CD4-positive, alpha-beta T cell treated with Interleukin-6 at 100 ng/mL for 8 hours (primary cell): Measurements from ENCODE around the gene ZBED4.
"Not testable (repeated sequence)": the region's sequence is repeated elsewhere in the genome, so short reads cannot be mapped to it uniquely, and the experiment has no call there.

ENCODE experiments used
- DNase-seq: peaks from one replicate; pipeline ENCODE4 v3.0.0-alpha.2; 2020; ENCODE audit warnings: mixed read lengths, low spot score

The ZBED4 gene

GRCh38 chr22:49852568-49852897 is 1.1 kb upstream of the ZBED4 start:
- DNase-seq, result not testable (repeated sequence)

- DNase-seq, result no peak
Measured at GRCh38 chr22:49853981-49854831, 562 bp downstream of the ZBED4 start.

DNA sequence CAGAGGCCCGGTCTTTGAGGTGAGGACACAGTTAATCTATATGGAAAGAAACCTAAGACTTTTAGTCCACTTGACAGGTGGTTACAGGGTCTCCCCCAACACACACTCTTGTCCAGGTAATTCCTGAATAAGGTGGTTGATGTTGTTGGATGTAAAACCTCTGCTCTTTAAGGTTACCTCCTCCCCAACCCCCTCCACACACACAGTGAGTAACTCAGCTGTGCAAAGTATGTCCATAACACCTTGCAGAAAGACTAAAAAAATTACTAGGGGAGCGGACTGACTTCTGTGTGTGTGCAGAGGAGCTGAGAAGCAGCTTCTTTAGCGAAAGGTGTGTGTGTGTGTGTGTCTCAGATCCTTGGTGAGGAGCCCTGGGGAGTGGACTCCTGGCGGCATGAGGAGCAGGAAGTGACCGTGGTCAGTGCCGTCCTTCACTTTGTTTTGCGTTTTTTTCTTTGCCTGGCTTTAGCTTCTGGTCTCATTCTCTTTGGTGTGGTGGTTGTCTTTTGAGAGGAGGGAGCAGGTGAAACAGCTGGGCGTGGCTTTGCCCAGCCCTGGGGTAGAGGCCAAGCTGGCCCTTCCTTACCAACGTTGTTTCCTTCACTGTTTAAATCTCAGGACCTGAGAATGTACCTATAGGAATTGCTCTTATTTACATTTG is 1.7 kb downstream of the ZBED4 start:
- DNase-seq, result no peak

DNA sequence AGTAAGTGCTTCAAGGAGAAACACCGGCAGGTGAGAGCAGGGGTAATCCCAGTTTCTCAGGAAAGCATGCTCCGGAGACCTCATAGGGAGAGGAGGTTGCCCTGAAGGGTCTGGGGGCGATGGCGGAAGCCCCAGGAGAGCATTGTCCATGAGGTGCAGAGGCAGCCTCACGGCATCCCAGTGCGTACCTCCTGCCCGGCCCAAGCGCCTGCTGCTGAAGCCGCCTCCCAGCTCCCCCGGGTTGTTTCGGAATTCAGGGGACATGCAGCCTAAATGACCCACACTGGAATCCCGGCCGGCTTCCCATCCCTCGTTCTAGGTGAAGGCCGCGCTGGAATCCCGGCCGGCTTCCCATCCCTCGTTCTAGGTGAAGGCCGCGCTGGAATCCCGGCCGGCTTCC is 2.7 kb downstream of the ZBED4 start:
- DNase-seq, result no peak

- no peak for DNase-seq
Measured at GRCh38 chr22:49856766-49857618, 3.3 kb downstream of the ZBED4 start.

GRCh38 chr22:49858827-49859226 is 5.2 kb downstream of the ZBED4 start:
- DNase-seq, result no peak

DNA sequence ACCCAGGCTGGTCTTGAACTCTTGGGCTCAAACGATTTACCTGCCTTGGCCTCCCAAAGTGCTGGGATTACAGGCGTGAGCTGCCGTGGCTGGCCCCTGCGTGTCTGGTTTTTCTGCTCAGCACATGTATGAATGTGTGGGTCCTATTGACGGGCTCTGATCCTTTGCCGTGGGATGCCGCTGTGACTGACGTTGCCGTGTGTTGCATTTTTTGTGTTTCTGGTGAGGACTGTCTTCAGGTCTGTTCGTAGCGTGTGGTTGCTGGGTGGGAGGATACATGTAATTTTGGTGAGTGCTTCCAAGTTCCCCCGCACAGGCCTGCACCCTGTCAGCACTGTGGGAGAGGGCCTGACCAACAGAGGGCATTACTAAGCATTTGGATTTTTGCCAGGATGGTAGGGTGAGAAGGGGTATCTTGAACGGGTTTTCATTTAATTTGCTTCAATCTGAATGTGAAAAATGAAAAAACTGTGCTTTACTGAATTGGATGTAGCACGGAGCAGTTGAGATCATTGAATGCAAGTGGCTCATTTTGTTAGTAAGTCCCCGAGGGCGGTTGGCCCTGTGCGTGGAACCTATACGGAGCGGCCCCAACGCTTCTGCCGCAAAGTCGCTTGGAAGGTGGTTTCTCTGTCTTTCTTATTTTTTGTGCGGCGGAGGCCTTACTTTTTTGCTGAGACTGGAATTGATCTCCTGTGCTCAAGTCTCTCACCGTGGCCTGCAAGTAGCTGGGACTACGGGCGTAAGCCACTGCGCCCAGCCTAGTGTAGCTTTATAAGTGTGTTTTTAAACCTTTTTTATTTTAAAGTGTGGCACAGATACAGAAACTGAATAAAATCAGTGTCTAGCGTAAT is 8.2 kb downstream of the ZBED4 start:
- no peak for DNase-seq

GRCh38 chr22:49862496-49862776 is 8.8 kb downstream of the ZBED4 start:
- no peak for DNase-seq

DNA sequence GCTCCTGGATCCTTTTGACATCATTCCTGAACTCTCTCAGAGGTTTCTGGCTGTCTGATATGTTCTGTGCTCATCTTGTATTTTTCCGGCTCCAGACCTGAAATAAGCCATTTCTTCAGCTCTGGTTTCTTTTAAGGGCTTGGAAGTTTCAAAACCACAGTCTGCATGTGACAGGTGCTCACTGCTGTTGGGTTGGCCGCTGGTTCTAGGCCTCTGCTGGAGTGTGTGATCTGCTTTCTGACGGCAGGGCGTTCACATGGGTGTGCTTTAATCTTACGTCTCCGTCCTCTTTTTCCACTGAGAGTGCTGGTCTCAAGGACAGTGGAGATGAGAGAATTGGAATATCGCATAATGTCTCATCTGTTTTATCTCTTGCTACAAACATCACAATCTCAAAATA is 10.3 kb downstream of the ZBED4 start:
- DNase-seq, result no peak

GRCh38 chr22:49865156-49865555 is 11.5 kb downstream of the ZBED4 start:
- DNase-seq, result no peak

- no peak for DNase-seq
Measured at GRCh38 chr22:49866134-49866533, 12.5 kb downstream of the ZBED4 start.

GRCh38 chr22:49866646-49867045 is 13.0 kb downstream of the ZBED4 start:
- no peak for DNase-seq

- DNase-seq, result no peak
Measured at GRCh38 chr22:49867303-49868265, 13.9 kb downstream of the ZBED4 start.

DNA sequence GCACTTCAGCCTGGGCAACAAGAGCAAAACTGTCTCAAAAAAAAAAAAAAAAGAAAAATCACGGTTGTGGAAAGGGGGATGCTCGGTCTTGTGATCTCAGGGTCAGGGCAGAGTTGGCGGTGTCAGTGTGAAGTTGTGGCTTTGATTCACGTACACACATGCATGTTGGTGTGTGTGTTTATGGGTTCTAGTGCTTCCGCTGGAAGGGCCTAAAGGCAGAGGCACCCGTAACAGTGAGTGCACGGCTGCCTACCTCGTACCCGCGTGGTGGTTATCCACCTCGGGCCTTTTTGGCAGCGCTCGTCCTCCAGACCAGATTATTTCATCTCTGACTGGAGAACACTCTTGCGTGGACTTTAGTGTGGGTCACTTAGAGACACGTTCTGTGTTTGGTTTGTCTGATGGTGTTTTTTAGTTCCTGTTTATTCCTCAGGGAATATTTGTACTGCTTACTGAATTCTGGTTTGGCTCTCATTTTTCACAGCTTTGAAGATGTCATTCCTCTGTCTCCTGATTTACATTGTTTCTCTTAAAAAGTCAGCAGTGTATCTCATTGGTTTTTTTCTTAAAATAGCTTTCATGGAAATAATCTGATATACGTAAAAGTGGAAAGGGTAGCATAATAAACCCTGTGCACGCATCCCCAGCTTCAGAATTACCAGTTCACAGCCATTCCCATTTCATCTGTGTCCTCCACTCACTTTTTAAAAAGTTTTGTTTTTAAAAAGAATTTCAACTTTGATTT is 15.6 kb downstream of the ZBED4 start:
- no peak for DNase-seq

GRCh38 chr22:49869845-49870712 is 16.4 kb downstream of the ZBED4 start:
- DNase-seq, result peak; percentile 46

- no peak for DNase-seq
Measured at GRCh38 chr22:49871482-49871881, 17.8 kb downstream of the ZBED4 start.

- DNase-seq, result no peak
Measured at GRCh38 chr22:49872347-49872746, 18.7 kb downstream of the ZBED4 start.

- DNase-seq, result no peak
Measured at GRCh38 chr22:49873228-49873940, 19.7 kb downstream of the ZBED4 start.
